NCI-H526 treated with DMSO at 0.1 percent for 48 hours (cell line): Measurements from ENCODE around the gene LASP1.

ENCODE experiments used
- DNase-seq: peaks from one replicate; lab custom pipeline; 2025; lab: John Stamatoyannopoulos, UW

The LASP1 gene

GRCh38 chr17:38868817-38869525 lies 887 bp upstream of the LASP1 start:
- DNase-seq, result peak; percentile 52

- DNase-seq, result no peak
These were observed 654 bp downstream of the LASP1 start for GRCh38 chr17:38870259-38871165.

GRCh38 chr17:38871247-38872015 lies 1.6 kb downstream of the LASP1 start:
- no peak for DNase-seq

GRCh38 chr17:38872027-38872511 lies 2.2 kb downstream of the LASP1 start:
- DNase-seq, result no peak

- no peak for DNase-seq
These were observed 3.0 kb downstream of the LASP1 start for GRCh38 chr17:38872671-38873385.

- DNase-seq, result no peak
These were observed 4.0 kb downstream of the LASP1 start for GRCh38 chr17:38873640-38874380.

- no peak for DNase-seq
These were observed 4.9 kb downstream of the LASP1 start for GRCh38 chr17:38874505-38875400.

- no peak for DNase-seq
These were observed 5.7 kb downstream of the LASP1 start for GRCh38 chr17:38875477-38876075.

GRCh38 chr17:38877130-38877851 lies 7.4 kb downstream of the LASP1 start:
- peak; percentile 74 for DNase-seq

GRCh38 chr17:38879878-38880665 lies 10.2 kb downstream of the LASP1 start:
- DNase-seq, result no peak

GRCh38 chr17:38881600-38882191 lies 11.8 kb downstream of the LASP1 start:
- DNase-seq, result no peak

- DNase-seq, result no peak
These were observed 13.0 kb downstream of the LASP1 start for GRCh38 chr17:38882870-38883269.

- no peak for DNase-seq
These were observed 14.0 kb downstream of the LASP1 start for GRCh38 chr17:38883592-38884526.

- no peak for DNase-seq
These were observed 15.3 kb downstream of the LASP1 start for GRCh38 chr17:38885044-38885727.

GRCh38 chr17:38885728-38886642 lies 16.1 kb downstream of the LASP1 start:
- DNase-seq, result no peak
